MM.1S (cell line): ENCODE results near the gene PRSS36.
"Not testable (repeated sequence)": the region's sequence is repeated elsewhere in the genome, so short reads cannot be mapped to it uniquely, and the experiment has no call there.

Experiments
- DNase-seq: peaks from one replicate; pipeline ENCODE4 v3.0.0-alpha.2; 2015
- H2AFZ ChIP-seq: fragments of 300-600 bp; sonication (generic); 2 replicates; pipeline ENCODE4 v1.6.0; 2016; ENCODE audit warnings: antibody characterized with exemption, low read length
- H3F3A ChIP-seq: fragments of 300-600 bp; sonication (generic); 2 replicates; pipeline ENCODE4 v1.6.1; 2016; ENCODE audit warnings: mild to moderate bottlenecking, antibody characterized with exemption, low read length, moderate library complexity, mixed read lengths; ENCODE audit not compliant: insufficient read depth
- H3K27ac ChIP-seq: fragments of 300-600 bp; sonication (generic); 2 replicates; pipeline ENCODE4 v1.5.1; 2016; ENCODE audit warnings: mild to moderate bottlenecking, low read length
- H3K27me3 ChIP-seq: fragments of 300-600 bp; sonication (generic); replicated peaks from 2 replicates; pipeline ENCODE4 v1.6.0; 2016; ENCODE audit warnings: low read length; ENCODE audit not compliant: insufficient read depth
- H3K36me3 ChIP-seq: fragments of 300-600 bp; sonication (generic); replicated peaks from 2 replicates; pipeline ENCODE4 v1.6.1; 2016; ENCODE audit warnings: mild to moderate bottlenecking, low read length, mixed read lengths; ENCODE audit not compliant: insufficient read depth
- H3K4me1 ChIP-seq: fragments of 300-600 bp; sonication (generic); 2 replicates; pipeline ENCODE4 v1.6.1; 2016; ENCODE audit warnings: low read length, mixed read lengths
- H3K4me2 ChIP-seq: fragments of 300-600 bp; sonication (generic); 2 replicates; pipeline ENCODE4 v1.6.0; 2016; ENCODE audit warnings: low read depth, low read length
- H3K4me3 ChIP-seq: fragments of 300-600 bp; sonication (generic); 2 replicates; pipeline ENCODE4 v1.5.1; 2016; ENCODE audit warnings: low read length, mixed read lengths
- H3K79me2 ChIP-seq: fragments of 300-600 bp; sonication (generic); 2 replicates; pipeline ENCODE4 v1.6.1; 2016; ENCODE audit warnings: mixed run types, low read length, mixed read lengths
- H3K9ac ChIP-seq: fragments of 300-600 bp; sonication (generic); 2 replicates; pipeline ENCODE4 v1.6.1; 2016; ENCODE audit warnings: low read length, mixed read lengths
- H3K9me2 ChIP-seq: fragments of 300-600 bp; sonication (generic); replicated peaks from 2 replicates; pipeline ENCODE4 v1.6.1; 2016; ENCODE audit warnings: mild to moderate bottlenecking, low read length, mixed read lengths; ENCODE audit not compliant: insufficient read depth
- H3K9me3 ChIP-seq: fragments of 300-600 bp; sonication (generic); replicated peaks from 2 replicates; pipeline ENCODE4 v1.6.1; 2016; ENCODE audit warnings: mild to moderate bottlenecking, low read length, mixed read lengths; ENCODE audit not compliant: insufficient read depth
- H4K20me1 ChIP-seq: fragments of 300-600 bp; sonication (generic); 2 replicates; pipeline ENCODE4 v1.6.1; 2016; ENCODE audit warnings: mild to moderate bottlenecking, low read length, moderate library complexity, mixed read lengths; ENCODE audit not compliant: insufficient read depth
- CTCF ChIP-seq: fragments of 300-600 bp; sonication (generic); IDR thresholded peaks from 2 replicates; pipeline ENCODE4 v1.5.1; 2016; ENCODE audit warnings: antibody characterized with exemption, low read length, mixed read lengths
- EZH2 ChIP-seq: fragments of 300-600 bp; sonication (generic); optimal IDR thresholded peaks from 2 replicates; pipeline ENCODE3; 2017; ENCODE audit warnings: low read depth, mild to moderate bottlenecking, antibody characterized with exemption, low read length, mixed read lengths
- EZH2phosphoT487 ChIP-seq: fragments of 300-600 bp; sonication (generic); IDR thresholded peaks from 2 replicates; pipeline ENCODE4 v1.6.1; 2018; ENCODE audit warnings: antibody characterized with exemption, low read length

PRSS36 gene

GRCh38 chr16:31142109-31143010 is 7.5 kb downstream of the PRSS36 start:
- H3F3A ChIP-seq: no peaks in the 10 kb centered on the region
- no peaks in the 10 kb centered on the region for H4K20me1 ChIP-seq
- DNase-seq: peak; percentile 98
- H3K36me3 ChIP-seq: no peaks in the 10 kb centered on the region
- H3K9me2 ChIP-seq: no peaks in the 10 kb centered on the region
- peak overlapping the region; percentile 10; the same call in 1 of the 2 replicates for H3K9ac ChIP-seq
- TF ChIP-seq CTCF (peak; percentile 80), EZH2phosphoT487 (no peak)
- peak overlapping the region; percentile 45 for H3K4me3 ChIP-seq
- H3K4me2 ChIP-seq: peak overlapping the region; percentile 83
- no peaks in the 10 kb centered on the region for H3K9me3 ChIP-seq
- peak overlapping the region; percentile 80 for H2AFZ ChIP-seq
- no peak overlapping the region; the same call in 1 of the 2 replicates for H3K27ac ChIP-seq
- H3K79me2 ChIP-seq: no peaks in the 10 kb centered on the region
- H3K4me1 ChIP-seq: peaks cover 8% of the 10 kb centered on the region
- peaks cover 33% of the 10 kb centered on the region for H3K27me3 ChIP-seq

GRCh38 chr16:31141489-31142108 is 8.3 kb downstream of the PRSS36 start:
- Histone ChIP-seq H3K27ac (no peak overlapping the region; the same call in 1 of the 2 replicates), H2AFZ (peak overlapping the region; percentile 80), H3K9me2 (no peaks in the 10 kb centered on the region), H3K79me2 (no peaks in the 10 kb centered on the region), H3K4me3 (peak overlapping the region; percentile 39), H3F3A (no peaks in the 10 kb centered on the region), H3K9ac (peak overlapping the region; percentile 10; the same call in 1 of the 2 replicates), H3K4me2 (peak overlapping the region; percentile 83), H3K9me3 (no peaks in the 10 kb centered on the region), H4K20me1 (no peaks in the 10 kb centered on the region), H3K4me1 (peaks cover 8% of the 10 kb centered on the region), H3K36me3 (no peaks in the 10 kb centered on the region), H3K27me3 (peaks cover 26% of the 10 kb centered on the region)
- DNase-seq: no peak
- TF ChIP-seq EZH2phosphoT487 (no peak), EZH2 (no peak)

GRCh38 chr16:31141071-31141469 is 8.8 kb downstream of the PRSS36 start:
- not testable (repeated sequence) for H3K79me2 ChIP-seq, H3K4me3 ChIP-seq, H4K20me1 ChIP-seq, H3F3A ChIP-seq, H3K9me2 ChIP-seq, DNase-seq, H3K27ac ChIP-seq, H3K4me2 ChIP-seq, H3K36me3 ChIP-seq, H3K9me3 ChIP-seq, H3K9ac ChIP-seq, H3K4me1 ChIP-seq
- Histone ChIP-seq H3K27me3 (peaks cover 21% of the 10 kb centered on the region), H2AFZ (0 out of 2 replicates have a peak overlapping the region, but pooled peaks have one; percentile 80)

GRCh38 chr16:31138621-31139578 is 11.0 kb downstream of the PRSS36 start:
- Histone ChIP-seq H2AFZ (no peak overlapping the region), H3K36me3 (no peaks in the 10 kb centered on the region), H3K9ac (no peak overlapping the region), H3K9me2 (no peaks in the 10 kb centered on the region), H3K4me1 (peaks cover 8% of the 10 kb centered on the region), H3K4me2 (no peak overlapping the region), H3K79me2 (no peaks in the 10 kb centered on the region), H3K4me3 (no peak overlapping the region), H3K27me3 (0 out of 2 replicates have a peak, but pooled peaks cover 8% of the 10 kb centered on the region), H3K9me3 (no peaks in the 10 kb centered on the region), H3F3A (no peaks in the 10 kb centered on the region), H3K27ac (no peak overlapping the region), H4K20me1 (no peaks in the 10 kb centered on the region)
- no peak for DNase-seq
- TF ChIP-seq EZH2 (no peak), CTCF (no peak), EZH2phosphoT487 (no peak)

GRCh38 chr16:31136822-31137499 is 12.9 kb downstream of the PRSS36 start:
- not testable (repeated sequence) for H3K36me3 ChIP-seq, H3K79me2 ChIP-seq, H3K27me3 ChIP-seq, DNase-seq, H3K9ac ChIP-seq, H2AFZ ChIP-seq, H3F3A ChIP-seq, H3K4me3 ChIP-seq, H3K9me3 ChIP-seq, H3K4me2 ChIP-seq, H3K27ac ChIP-seq, H3K9me2 ChIP-seq, H4K20me1 ChIP-seq, H3K4me1 ChIP-seq
